M059J (cell line): Measurements from ENCODE around the gene ZNF710. TPM values are rescaled to one million over a fixed set of nuclear protein-coding genes. Genes with fewer than 3 reads are reported as not detected.
A peak's percentile ranks its signal among the peaks of the same experiment; 100 is the strongest.
"Not testable (repeated sequence)": the region's sequence is repeated elsewhere in the genome, so short reads cannot be mapped to it uniquely, and the experiment has no call there.

Experiments used
- DNase-seq: peaks from one replicate; pipeline ENCODE4 v3.0.0-alpha.2; 2012; ENCODE audit warnings: low read depth
- total RNA-seq: library from RNA; depleted of rRNA; stranded (reverse); fragments of >200 nt; shearing (Covaris generic); gene quantifications from 2 replicates; pipeline ENCODE4 v1.2.3, GENCODE V29; 2014; rRNA removed

The ZNF710 gene, protein sequence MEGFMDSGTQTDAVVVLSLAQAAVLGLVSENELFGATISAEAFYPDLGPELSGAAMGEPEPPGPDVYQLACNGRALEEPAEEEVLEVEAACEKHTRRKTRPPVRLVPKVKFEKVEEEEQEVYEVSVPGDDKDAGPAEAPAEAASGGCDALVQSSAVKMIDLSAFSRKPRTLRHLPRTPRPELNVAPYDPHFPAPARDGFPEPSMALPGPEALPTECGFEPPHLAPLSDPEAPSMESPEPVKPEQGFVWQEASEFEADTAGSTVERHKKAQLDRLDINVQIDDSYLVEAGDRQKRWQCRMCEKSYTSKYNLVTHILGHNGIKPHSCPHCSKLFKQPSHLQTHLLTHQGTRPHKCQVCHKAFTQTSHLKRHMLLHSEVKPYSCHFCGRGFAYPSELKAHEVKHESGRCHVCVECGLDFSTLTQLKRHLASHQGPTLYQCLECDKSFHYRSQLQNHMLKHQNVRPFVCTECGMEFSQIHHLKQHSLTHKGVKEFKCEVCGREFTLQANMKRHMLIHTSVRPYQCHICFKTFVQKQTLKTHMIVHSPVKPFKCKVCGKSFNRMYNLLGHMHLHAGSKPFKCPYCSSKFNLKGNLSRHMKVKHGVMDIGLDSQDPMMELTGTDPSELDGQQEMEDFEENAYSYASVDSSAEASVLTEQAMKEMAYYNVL
- 3.9 and 11.0 TPM in 2 replicates for total RNA-seq

DNA sequence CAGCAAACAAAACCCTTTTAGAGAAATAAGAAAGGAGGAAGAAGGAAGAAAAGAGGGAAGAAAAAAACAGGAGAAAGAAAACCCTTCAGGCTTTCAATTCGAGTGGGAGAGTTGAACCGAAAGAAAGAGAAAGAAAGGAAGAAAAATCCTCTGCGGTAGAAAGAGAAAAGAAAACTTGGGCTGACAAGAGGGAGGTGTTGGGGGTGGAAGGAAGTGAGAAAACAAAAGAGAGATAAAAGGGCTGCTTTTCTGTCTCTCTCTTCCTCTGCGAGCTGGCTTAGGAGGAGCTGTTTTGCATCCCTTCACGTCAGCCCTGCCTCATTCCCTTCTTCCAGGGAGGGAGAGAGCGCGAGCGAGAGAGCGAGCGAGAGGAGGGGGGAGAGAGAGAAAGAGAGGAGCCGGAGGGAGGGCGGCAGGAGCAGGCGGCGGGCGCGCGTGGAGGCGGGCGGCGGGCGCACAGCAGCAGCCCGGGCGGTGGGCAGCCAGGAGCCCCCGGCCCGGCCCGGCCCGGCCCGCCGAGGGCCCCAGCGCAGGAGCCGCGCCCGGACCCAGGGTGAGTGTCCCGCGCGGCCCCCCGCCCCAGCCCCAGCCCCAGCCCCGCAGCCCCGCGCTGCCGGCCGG, at the start of gene ZNF710:
ZNF710 (plus strand) TSS at position 263 of the 621 bp plus-strand sequence. CDS start 65,814 bp downstream, outside the sequence.
- peak; percentile 60 for DNase-seq

DNA sequence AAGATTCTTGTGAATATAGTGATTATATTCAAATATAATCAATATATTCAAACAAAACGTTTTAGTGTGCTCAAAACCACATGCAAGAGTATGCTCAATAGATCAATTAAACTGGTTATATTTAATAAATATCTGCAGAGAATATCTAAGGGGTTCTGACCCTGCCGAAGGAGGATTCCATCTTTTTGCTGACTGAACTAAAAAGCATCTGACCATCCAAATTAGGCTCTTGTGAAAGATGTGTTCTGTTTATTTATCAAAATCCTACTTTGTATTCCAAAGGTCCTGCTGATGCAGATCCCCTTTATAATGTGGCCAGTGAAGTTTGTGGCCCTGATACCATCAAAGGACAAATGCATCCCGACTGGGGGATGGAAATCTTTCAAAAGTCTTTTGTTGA, 46.6 kb upstream of the ZNF710 start:
- DNase-seq = no peak

DNA sequence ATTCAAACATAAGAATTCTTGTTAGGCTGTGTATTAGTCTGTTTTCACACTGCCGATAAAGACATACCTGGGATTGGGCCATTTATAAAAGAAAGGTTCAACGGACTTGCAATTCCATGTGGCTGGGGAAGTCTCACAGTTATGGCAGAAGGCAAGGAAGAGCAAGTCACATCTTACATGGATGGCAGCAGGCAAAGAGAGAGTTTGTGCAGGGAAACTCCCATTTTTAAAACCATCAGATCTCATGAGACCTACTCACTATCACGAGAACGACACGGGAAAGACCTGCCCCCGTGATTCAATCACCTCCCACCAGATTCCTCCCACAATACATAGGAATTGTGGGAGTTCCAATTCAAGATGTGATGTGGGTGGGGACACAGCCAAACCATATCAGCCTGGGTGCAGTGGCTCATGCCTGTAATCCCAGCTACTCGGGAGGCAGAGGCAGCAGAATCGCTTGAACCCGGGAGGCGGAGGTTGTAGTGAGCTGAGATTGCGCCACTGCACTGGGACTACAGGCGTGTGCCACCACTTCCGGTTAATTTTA, 45.6 kb upstream of the ZNF710 start:
- not testable (repeated sequence) for DNase-seq

DNA sequence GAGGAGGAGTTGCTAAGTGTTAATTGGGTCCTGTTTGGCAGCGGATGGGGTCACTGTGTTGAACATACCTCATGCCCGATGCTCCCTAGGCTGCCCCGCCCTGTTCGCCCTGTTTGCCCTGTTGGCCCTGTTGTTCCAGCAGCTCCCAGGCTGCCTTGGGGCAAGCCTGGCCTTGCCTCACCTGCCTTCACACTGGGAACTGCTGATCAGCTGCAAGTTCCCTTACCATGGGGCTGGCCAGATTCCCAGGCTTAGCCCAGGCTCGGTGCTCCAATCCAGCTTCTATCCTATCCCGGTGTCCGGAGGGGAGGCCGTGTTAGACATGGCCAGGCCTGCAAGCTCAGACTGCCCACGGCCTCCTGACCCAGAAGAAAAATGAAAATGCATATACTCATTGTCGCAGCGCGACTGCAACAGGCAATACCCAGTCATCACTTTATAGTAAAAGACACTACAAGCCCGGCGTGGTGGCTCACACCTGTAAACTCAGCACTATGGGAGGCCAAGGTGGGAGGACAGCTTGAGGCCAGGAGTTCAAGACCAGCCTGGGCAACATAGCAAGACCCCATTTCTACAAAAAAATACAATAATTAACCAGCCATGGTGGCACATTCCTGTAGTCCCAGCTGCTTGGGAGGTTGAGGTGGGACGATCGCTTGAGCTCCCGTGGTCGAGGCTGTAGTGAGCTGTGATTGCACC, 42.9 kb upstream of the ZNF710 start:
- DNase-seq = no peak

DNA sequence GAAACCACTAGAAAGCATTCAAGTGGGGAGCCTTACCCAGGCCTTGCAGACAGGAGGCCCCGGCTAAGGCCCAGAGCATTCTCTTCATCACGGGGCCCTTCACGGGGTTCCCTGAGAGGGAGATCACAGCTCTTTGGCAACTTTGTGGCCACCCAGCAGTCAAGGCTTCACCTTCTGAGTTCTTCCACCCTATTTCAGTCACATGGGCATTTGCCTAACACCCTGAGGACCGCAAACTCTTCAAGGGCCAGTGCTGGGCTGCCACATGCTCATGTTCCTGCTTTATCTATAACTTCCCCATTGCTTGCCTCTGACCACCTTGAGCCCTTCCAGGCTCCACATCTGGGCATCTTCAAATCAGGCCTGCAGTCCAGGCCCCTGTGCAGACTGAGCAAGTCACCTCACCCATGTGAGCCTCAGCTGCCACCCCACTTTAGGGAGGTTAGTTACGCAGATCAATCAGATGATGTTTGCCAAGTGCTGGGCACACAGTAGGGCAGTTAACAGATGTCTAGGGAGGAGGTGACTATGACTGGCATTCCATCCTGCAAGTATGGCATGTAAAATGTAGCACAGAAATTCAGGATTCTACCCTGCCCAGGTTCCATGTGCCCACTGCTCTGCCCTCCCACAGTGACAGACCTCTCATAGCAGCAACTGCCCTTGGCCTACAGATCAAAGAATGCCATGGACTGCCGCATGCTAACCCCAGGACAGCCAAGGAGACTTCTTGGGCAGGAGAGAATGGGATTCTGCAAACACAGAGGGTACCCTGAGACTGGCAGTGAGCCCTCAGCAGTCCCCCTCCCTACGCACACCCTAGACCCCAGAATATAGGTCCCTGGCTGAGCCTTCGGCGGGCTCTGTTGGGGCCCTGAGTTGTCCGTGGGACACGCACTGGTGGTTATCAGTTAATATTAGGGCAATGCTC, 37.6 kb upstream of the ZNF710 start:
- no peak for DNase-seq

DNA sequence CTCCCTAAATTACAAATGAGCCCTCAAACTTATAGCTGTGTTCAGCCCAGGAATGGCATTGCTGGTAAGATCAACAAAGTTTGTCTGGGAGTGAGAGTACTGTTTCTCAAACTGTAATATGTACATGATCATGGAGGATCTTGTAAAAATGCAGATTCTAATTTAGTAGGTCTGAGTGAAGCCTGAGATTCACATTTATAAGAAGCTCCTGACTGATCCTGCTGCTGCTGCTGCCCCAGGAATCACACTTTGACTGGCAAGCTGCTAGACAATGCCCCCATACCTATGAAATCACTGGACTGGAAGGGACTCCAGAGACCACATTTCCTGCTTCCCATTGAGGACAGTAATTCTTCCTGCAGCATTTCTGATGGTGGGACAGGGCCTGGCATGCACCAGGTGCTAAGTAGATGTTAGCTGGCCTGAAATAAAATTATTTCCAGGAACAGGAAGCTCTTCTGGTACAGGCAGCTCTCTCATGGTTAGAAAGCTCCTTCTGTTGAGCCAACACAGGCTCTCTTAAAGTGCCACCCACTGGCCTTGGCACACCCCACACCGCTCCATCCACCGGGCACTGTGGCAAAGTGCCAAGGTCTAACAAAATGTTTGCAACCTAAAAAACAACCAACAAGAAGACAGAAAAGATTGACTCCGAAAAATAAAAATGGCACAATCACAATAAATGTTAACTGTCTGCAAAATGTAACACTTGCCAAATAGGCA, 36.7 kb upstream of the ZNF710 start:
- no peak for DNase-seq

DNA sequence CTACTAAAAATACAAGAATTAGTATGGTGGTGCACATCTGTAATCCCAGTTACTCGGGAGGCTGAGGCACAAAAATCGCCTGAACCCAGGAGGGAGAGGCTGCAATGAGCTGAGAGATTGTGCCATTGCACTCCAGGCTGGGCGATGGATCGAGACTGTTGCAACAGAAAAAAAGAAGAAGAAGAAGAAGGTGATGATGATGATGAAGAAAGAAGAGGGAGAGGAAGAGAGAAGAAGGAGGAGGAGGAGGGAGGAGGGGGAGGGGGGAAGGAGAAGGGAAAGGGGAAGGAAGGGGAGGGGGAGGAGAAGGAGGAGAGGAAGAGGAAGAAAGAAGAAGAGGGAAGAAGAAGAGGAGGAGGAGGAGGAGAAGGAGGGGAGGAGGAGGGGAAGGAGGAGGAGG, 33.2 kb upstream of the ZNF710 start:
- no peak for DNase-seq

DNA sequence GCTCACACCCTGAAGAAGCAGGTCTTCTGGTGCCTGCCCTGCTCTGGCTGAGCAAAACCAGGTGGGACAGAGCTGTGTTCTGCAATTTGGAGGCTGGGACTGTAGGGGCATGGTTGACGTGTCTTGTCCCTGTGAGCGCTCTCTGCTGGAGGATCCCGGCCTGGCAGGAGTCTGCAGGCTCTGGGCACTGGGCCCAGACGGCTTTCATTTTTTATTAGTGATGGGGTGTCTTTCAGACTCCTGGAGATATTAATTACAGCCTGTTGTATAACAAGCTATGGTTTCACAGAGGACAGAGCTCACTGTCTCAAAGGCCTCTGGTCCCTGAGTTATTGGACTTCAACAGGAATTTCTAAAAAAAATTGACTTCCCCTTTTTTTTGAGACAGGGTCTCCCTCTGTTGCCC, 29.5 kb upstream of the ZNF710 start:
- DNase-seq = peak; percentile 62

DNA sequence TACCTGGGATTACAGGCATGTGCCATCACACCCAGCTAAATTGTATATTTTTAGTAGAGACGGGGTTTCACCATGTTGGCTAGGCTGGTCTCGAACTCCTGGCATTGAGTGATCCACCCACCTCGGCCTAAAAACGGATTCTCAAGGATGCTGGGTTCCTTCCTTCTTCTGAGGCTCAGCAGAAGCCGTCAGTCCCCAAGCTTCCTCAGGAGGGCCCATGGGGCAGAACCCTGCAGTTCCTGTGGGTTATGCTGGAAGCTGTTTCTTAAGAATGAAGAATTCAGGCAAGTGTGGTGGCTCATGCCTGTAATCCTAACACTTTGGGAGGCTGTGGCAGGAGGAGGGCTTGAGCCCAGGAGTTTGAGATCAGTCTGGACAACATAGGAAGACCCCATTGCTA, 29.0 kb upstream of the ZNF710 start:
- no peak for DNase-seq

DNA sequence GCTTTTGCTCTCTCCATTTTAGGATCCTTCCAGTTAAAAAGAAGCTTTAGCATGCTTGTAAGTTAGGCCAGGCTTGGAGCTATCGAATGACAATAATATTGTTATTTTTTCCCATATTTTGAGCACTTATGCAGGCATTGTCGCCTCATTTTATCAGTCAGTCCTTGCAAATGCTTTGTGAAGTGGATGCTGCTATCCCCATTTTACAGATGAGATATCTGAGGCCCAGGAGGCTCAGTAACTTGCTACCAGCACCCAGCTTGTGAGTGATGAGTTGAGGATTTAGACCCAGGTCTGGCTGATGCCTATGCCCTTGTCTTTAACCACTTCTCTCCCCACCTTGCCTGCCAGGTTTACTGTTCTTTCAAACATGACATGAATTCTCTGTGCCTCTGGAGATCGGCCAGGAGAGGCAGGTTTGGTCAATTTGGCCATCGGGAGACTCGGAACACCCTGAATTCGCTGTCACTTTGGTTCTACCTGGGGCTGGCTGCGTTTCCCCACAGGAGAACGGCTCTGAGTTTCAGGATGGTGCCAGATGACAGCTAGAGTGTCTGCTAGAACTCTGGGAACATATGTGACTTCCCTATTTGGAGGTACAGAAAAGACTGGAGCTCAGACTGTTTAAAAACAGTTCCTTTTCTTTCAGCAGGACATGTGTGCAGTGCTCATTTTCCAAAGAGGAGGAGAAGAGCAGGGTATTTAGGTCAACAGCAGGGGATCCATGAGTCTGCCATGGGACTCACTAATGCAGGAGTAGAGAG, 25.5 kb upstream of the ZNF710 start:
- DNase-seq = no peak

DNA sequence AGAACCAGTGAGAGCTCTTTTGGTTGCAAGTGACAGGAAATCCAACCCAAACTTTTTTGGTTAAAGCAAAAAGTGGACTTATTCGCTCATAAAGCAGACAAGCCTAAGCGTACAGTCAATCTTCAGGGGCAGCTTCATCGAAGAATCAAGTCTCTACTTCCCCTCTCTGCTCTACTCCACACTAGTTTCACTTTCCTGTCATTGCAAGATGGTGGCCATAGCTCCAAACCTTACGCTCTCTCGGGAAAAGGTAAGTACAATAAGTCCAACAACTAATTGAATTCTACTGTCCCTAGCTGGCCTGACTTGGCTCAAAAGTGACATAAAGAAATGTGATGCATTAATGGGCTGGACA, 24.9 kb upstream of the ZNF710 start:
- no peak for DNase-seq

DNA sequence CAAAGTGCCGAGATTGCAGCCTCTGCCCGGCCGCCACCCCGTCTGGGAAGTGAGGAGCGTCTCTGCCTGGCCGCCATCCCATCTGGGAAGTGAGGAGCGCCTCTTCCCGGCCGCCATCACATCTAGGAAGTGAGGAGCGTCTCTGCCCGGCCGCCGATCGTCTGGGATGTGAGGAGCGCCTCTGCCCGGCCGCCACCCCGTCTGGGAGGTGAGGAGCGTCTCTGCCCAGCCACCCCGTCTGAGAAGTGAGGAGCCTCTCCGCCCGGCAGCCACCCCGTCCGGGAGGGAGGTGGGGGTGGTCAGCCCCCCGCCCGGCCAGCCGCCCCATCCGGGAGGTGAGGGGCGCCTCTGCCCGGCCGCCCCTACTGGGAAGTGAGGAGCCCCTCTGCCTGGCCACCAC, 23.3 kb upstream of the ZNF710 start:
- DNase-seq = not testable (repeated sequence)

DNA sequence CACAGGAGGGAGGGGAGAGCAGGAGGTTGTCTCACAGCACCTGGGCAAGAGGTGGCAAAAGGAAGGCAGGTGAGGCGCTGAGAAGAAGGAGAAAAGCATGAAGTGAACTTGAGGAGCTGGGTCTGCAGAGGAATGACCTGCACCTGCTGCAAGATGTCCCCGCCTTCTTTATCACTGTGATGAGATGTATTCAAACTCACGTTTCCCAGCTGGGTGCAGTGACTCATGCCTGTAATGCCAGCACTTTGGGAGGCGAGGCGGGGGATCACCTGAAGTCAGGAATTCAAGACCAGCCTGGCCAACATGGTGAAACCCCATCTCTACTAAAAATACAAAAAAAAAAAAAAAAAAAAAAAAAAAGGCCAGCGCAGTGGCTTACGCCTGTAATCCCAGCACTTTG, 22.2 kb upstream of the ZNF710 start:
- no peak for DNase-seq

DNA sequence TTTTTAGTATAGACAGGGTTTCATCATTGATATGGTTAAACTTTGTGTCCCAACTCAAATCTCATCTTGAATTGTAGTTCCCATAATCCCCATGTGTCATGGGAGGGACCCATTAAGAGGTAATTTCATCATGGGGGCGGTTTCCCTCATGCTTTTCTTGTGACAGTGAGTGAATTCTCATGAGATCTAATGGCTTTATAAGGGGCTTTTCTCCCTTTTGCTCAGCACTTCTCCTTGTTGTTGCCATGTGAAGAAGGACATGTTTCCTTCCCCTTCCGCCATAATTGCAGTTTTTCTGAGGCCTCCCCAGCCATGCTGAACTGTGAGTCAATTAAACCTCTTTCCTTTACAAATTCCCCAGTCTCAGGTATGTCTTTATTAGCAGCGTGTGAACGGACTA, 20.2 kb upstream of the ZNF710 start:
- DNase-seq = no peak

DNA sequence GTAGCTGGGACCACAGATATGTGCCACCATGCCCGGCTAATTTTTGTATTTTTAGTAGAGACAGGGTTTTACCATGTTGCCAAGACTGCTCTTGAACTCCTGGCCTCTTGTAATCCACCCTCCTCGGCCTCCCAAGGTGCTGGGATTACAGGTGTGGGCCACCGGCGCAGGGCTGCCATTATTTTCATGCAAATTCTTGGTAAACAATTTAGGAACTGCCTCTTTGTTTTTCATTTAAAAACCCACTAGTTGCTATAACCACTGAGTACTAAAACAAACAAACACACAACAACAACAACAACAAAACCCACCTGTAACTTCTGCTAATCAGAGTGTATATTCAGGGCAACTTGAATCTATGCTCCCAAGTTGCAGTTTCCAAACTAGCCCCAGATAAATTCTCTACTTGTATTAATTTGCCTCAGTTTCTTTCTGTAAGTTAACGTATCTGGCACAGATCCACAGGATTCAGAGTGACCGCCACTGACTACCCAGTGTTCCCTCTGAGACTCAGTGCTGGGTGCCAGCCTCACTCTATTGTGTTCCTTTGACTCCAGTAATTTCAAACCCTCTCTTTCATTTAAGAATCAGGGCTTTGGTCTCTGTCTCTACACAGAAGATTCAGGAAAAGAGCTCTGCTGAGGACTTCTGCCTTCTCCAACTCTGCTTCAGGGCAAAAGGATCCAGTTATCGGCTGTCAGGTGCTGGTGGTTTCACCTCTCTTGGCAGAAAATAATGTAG, 18.6 kb upstream of the ZNF710 start:
- DNase-seq = no peak

DNA sequence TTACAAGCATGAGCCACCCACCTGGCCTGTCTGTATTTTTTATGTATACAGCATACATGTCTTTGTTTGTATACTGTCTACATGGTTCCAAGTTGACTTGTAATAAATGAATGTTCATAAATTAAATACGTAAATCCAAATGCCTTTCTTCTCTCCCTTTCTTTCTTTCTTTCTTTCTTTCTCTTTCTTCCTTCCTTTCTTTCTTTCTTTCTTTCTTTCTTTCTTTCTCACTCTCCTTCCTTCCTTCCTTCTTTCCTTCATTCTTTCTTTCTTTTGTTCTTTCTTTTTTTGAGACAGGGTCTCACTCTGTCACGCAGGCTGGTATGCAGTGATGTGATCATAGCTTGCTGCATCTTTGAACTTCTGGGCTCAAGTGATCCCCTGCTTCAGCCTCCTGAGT, 17.1 kb upstream of the ZNF710 start:
- no peak for DNase-seq

DNA sequence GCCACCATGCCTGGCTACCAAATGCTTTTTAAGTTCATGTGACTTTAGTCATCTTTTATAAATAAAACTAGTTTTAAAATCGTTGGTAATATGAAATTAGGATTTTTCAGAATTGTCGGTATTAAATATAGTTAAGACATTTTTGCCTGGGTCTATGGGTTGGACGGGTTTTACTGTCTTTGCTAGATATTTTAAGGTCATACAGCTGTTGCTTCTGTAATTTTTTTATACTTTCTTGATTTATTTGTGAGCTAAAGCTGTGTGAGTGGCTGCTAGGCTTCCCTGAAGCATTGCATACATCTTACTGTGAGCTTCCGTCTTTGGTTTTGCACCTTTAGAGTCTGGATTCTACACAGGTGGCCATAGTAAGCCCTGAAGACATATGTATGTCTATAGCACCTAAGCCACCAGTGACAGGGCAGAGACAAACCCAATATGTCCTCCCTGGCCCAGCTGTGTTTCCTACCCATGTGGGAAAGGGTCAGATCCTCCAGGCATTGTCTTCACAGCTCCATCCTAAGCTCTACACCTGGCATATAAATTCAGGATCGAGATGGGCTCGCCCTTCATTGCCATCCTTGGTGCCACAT, 16.6 kb upstream of the ZNF710 start:
- DNase-seq = no peak

DNA sequence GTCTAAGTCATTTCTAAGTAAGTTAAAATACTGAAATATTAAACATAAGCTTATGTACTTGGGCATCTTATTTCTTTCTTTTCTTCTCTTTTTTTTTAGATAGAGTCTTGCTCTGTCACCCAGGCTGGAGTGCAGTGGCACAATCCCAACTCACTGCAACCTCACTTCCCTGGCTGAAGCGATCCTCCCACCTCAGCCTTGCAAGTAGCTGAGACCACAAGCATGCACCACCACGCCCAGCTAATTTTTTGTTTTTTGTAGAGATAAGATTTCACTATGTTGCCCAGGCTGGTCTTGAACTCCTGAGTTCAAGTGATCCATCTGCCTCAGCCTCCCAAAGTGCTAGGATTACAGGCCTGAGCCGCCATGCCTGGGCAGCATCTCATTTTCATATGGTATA, 16.0 kb upstream of the ZNF710 start:
- no peak for DNase-seq
